ENCODE measurements around the gene SCRT2.

GRCh38 chr20:645318-646106, 30.1 kb downstream of the SCRT2 start:
- no peak for TF ChIP-seq BACH1 (tag; IDR thresholded peaks at IDR 0.05)
- TF ChIP-seq SIN3B (IDR thresholded peaks at IDR 0.05; ENCODE audit: low read depth): no peak
- peak; percentile 54 for TF ChIP-seq GABPA (tag; conservative IDR thresholded peaks at IDR 0.05; ENCODE audit: low read depth)
- 0 out of 2 replicates have a peak, but pooled peaks have one; percentile 37 for TF ChIP-seq POLR2A (conservative IDR thresholded peaks at IDR 0.05)
- TF ChIP-seq SMC3 (conservative IDR thresholded peaks at IDR 0.05; ENCODE audit: insufficient read depth, low read depth, low read length): peak; percentile 76

All from K562 (cell line).